Type B pancreatic cell (in vitro differentiated cells): ENCODE measurements around the gene ZDHHC22. TPM values are rescaled to one million over a fixed set of nuclear protein-coding genes. Genes with fewer than 3 reads are reported as not detected.

Experiments
- DNase-seq: peaks from one replicate; pipeline ENCODE4 v3.0.0; 2021; ENCODE audit warnings: mixed read lengths; ENCODE audit not compliant: unreplicated experiment; ENCODE audit errors: extremely low spot score
- H3K27ac Mint-ChIP-seq: 2 replicates; pipeline ENCODE4 v1.8.0; 2021; ENCODE audit warnings: mild to moderate bottlenecking, mixed read lengths
- H3K27me3 Mint-ChIP-seq: 2 replicates; pipeline ENCODE4 v1.8.0; 2021; ENCODE audit warnings: mixed read lengths
- H3K36me3 Mint-ChIP-seq: 2 replicates; pipeline ENCODE4 v1.8.0; 2021; ENCODE audit warnings: mixed read lengths
- H3K4me1 Mint-ChIP-seq: one replicate; pipeline ENCODE4 v1.8.0; 2021; ENCODE audit warnings: mixed read lengths; ENCODE audit not compliant: unreplicated experiment
- H3K4me3 Mint-ChIP-seq: 2 replicates; pipeline ENCODE4 v1.8.0; 2021; ENCODE audit warnings: mild to moderate bottlenecking, mixed read lengths
- H3K9me3 Mint-ChIP-seq: 2 replicates; pipeline ENCODE4 v1.8.0; 2021; ENCODE audit warnings: mixed read lengths
- total RNA-seq: library from RNA; stranded (reverse); gene quantifications from 2 replicates; pipeline ENCODE4 v1.2.1, GENCODE V29; 2021; ENCODE audit warnings: low replicate concordance
- TF ChIP-seq, protein P1 (sequence below): fragments of 200-600 bp; sonication (generic); conservative IDR thresholded peaks from 2 replicates; pipeline ENCODE4 v1.5.0; 2021; ENCODE audit warnings: antibody characterized with exemption, mild to moderate bottlenecking

Gene ZDHHC22
- total RNA-seq, 1 donor from 2014 or later: 0.24 TPM

DNA sequence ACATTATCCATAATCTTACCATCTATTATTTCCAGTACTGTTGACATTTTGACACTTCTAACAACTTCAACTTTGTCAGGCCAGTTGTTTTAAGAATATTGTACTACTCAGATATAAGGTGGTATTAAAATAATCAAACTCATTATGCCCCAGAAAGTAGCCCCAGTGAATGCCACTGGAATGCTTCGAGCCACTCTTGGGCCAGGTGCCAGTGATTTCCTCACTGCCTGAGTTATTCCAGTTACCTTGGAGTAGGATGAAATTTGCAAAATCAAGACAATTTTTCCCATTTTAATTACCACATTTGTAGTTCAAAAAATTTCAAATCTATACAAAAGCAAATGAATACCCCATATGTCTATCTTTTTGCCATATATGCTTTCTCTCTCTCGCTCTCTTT lies 34.4 kb downstream of the ZDHHC22 start:
- peaks cover 35% of the 10 kb centered on the region for H3K4me1 Mint-ChIP-seq
- DNase-seq: no peak
- TF ChIP-seq, protein P1, sequence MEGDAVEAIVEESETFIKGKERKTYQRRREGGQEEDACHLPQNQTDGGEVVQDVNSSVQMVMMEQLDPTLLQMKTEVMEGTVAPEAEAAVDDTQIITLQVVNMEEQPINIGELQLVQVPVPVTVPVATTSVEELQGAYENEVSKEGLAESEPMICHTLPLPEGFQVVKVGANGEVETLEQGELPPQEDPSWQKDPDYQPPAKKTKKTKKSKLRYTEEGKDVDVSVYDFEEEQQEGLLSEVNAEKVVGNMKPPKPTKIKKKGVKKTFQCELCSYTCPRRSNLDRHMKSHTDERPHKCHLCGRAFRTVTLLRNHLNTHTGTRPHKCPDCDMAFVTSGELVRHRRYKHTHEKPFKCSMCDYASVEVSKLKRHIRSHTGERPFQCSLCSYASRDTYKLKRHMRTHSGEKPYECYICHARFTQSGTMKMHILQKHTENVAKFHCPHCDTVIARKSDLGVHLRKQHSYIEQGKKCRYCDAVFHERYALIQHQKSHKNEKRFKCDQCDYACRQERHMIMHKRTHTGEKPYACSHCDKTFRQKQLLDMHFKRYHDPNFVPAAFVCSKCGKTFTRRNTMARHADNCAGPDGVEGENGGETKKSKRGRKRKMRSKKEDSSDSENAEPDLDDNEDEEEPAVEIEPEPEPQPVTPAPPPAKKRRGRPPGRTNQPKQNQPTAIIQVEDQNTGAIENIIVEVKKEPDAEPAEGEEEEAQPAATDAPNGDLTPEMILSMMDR: no peak
- H3K36me3 Mint-ChIP-seq: peaks cover 22% of the 10 kb centered on the region
- H3K27me3 Mint-ChIP-seq: no peaks in the 10 kb centered on the region
- no peak overlapping the region for H3K4me3 Mint-ChIP-seq
- no peaks in the 10 kb centered on the region for H3K9me3 Mint-ChIP-seq
- H3K27ac Mint-ChIP-seq: no peak overlapping the region

DNA sequence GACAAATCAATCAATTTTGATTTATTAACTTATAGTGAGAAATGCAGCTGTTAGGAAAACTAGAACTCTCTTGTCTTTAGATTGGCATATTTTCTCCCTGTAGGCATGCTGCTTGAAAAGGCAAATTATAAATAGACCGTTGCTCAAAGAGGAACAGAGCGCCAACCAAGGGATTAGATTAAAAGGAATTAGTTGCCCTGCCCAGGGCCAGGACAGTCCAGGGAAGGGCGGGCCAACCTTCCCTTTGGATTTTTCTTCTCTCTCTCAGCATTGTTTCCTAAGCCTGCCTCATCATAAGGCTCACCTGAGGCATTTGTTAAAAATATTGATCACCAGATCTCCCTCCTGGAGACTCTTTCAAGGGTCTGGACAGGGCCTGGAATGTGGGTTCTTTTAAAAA lies 34.9 kb downstream of the ZDHHC22 start:
- Mint-ChIP-seq H3K9me3 (no peaks in the 10 kb centered on the region), H3K36me3 (peaks cover 18% of the 10 kb centered on the region), H3K4me1 (peaks cover 31% of the 10 kb centered on the region), H3K27me3 (no peaks in the 10 kb centered on the region), H3K4me3 (no peak overlapping the region), H3K27ac (no peak overlapping the region)
- TF ChIP-seq, protein P1: no peak
- no peak for DNase-seq

DNA sequence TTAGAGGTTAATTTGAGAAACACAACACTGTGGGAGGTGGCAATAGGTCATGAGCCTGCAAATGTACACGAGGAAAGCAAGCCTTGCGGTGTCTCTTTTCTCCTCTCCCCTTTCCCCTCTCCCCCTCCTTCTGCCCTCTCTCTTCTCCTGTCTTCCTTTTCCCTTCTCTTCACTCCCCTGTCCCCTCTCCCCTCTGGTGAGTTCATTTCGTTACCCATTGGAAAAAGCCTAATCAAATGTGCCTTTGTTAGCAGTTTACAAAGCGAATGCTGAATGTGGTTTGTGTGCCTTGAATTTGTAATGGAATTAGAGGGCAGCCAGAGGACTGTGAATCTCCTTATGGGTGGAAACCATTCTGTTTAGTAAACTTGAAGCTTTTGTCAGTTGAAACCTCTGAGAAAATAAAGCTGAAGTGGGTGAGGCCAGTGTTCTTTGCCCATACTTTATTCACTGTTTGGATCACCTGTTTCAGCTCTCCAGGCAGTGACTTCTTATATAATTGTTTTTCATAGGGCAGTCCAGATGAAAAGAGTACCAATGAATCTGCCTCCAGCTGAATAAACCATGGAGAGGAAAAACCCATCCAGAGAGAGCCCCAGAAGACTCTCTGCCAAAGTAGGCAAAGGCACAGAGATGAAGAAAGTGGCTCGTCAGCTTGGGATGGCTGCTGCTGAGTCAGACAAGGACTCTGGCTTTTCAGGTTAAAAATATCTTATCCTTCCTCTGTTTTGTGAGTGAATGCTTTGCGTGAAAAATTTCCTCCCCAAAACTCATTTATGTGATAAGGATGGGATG lies 36.2 kb downstream of the ZDHHC22 start:
- Mint-ChIP-seq H3K27ac (peak overlapping the region; percentile 66), H3K36me3 (peaks cover 18% of the 10 kb centered on the region), H3K4me1 (peaks cover 26% of the 10 kb centered on the region), H3K4me3 (no peak overlapping the region), H3K27me3 (no peaks in the 10 kb centered on the region), H3K9me3 (no peaks in the 10 kb centered on the region)
- DNase-seq: no peak
- TF ChIP-seq, protein P1: no peak

DNA sequence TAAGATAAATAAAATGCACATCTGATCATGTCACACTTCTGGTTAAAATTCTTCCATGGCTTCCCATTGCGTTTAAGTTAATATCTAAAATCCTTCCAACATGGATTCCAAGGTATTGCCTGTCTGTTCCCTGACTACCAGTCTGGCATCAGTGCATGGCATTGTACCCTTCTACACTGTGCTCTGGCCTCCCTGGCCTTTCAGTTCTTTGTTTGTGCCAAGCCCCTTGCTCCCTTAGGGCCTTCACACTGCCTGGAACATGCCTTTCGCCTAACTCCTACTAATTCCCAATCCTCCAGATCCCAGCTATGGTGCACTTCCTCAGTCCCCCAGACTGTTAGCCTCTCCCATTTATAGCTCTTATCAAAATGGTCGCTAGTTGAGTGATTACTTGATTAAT lies 37.2 kb downstream of the ZDHHC22 start:
- no peaks in the 10 kb centered on the region for H3K27me3 Mint-ChIP-seq
- H3K4me3 Mint-ChIP-seq: no peak overlapping the region
- no peak for DNase-seq
- TF ChIP-seq, protein P1: no peak
- no peaks in the 10 kb centered on the region for H3K9me3 Mint-ChIP-seq
- no peak overlapping the region for H3K27ac Mint-ChIP-seq
- peaks cover 18% of the 10 kb centered on the region for H3K36me3 Mint-ChIP-seq
- H3K4me1 Mint-ChIP-seq: peaks cover 26% of the 10 kb centered on the region

DNA sequence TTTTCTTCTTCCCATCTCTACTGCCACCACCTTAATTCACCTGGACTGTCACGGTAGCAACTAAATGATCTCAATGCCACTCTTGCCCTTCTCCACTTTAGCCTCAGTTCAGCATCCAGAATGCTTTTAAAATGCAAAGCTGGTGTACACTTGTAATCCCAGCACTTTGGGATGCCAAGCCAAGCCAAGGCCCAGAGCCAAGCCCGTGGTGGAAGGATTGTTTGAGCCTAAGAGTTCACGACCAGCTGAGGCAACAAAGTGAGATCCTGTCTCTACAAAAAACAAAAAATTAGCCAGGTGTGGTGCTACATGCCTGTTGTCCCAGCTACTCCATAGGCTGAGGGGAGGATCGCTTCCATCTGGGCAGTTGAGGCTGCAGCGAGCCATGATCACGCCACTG lies 37.6 kb downstream of the ZDHHC22 start:
- H3K4me3 Mint-ChIP-seq: no peak overlapping the region
- TF ChIP-seq, protein P1: no peak
- H3K27ac Mint-ChIP-seq: no peak overlapping the region
- H3K9me3 Mint-ChIP-seq: no peaks in the 10 kb centered on the region
- H3K27me3 Mint-ChIP-seq: no peaks in the 10 kb centered on the region
- H3K4me1 Mint-ChIP-seq: peaks cover 30% of the 10 kb centered on the region
- peaks cover 17% of the 10 kb centered on the region for H3K36me3 Mint-ChIP-seq
- no peak for DNase-seq
